Spleen (tissue), 7 donors: ENCODE measurements around the gene RNF26.

Source experiments
- POLR2A ChIP-seq, 3 donors: fragments of 450-650 bp; IDR thresholded peaks; one replicate each; pipeline ENCODE4 v1.5.1; 2017; ENCODE audit warnings: antibody characterized with exemption in 3 of 3, mild to moderate bottlenecking in 1 of 3
- TF ChIP-seq, protein P1 (sequence below), 11 experiments: fragments of 200-600 bp in 7 of 11; fragments of 450-650 bp in 4 of 11; sonication (generic) in 4 of 11; IDR thresholded peaks in 8 of 11; conservative IDR thresholded peaks in 3 of 11; 1 replicate in 7 of 11; 2 replicates in 4 of 11; pipeline versions ENCODE4 v1.4.0 to v1.8.0; 2016 to 2021; ENCODE audit warnings: antibody characterized with exemption in 11 of 11, inconsistent platforms in 4 of 11, mild to moderate bottlenecking in 1 of 11
- donor health status: DM: no; HTN: no; CAD: no; lungs with moderate emphysema.
- donor health status: DM: no; HTN: no; CAD: no.
- donor health status: DM: no; HTN: no; CAD: no.

DNA sequence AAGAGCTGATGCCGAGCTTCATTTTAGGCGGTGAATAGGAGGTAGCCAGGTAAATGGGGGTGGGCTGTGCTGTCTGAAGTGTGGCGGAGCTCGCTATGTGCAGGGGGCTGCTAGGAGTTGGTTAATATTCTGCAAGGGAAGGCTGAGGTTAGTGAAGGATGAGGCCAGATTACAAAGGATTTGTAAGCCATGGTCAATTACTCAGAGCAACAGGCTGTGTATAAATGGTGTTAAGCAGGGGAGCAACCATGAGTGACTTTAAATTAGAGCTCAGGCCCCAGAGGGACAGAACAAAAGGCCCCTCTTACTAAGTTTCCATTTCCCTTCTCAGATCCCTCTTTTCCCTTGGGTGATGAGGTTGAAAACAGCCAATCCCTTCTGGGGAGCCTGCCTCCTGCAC is 10.1 kb upstream of the RNF26 start:
- no peak for TF ChIP-seq POLR2A (IDR thresholded peaks at IDR 0.05)
- TF ChIP-seq, protein P1, sequence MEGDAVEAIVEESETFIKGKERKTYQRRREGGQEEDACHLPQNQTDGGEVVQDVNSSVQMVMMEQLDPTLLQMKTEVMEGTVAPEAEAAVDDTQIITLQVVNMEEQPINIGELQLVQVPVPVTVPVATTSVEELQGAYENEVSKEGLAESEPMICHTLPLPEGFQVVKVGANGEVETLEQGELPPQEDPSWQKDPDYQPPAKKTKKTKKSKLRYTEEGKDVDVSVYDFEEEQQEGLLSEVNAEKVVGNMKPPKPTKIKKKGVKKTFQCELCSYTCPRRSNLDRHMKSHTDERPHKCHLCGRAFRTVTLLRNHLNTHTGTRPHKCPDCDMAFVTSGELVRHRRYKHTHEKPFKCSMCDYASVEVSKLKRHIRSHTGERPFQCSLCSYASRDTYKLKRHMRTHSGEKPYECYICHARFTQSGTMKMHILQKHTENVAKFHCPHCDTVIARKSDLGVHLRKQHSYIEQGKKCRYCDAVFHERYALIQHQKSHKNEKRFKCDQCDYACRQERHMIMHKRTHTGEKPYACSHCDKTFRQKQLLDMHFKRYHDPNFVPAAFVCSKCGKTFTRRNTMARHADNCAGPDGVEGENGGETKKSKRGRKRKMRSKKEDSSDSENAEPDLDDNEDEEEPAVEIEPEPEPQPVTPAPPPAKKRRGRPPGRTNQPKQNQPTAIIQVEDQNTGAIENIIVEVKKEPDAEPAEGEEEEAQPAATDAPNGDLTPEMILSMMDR (IDR thresholded peaks at IDR 0.05 in 8 of 11, conservative IDR thresholded peaks at IDR 0.05 in 3 of 11) = no peak
